ENCODE results near the gene SLC8A3. TPM values are rescaled to one million over a fixed set of nuclear protein-coding genes. Genes with fewer than 3 reads are reported as not detected.

Gene SLC8A3
- total RNA-seq, 1 donor, result under 0.01 TPM

- Histone ChIP-seq H3K4me3 (ENCODE audit: insufficient read depth, low read length) (no peak overlapping the region), H4K20me1 (ENCODE audit: insufficient read depth, low read length) (no peaks in the 10 kb centered on the region), H3K36me3 (ENCODE audit: insufficient read depth, low read length) (no peaks in the 10 kb centered on the region), H3K4me1 (ENCODE audit: insufficient read depth, low read length) (peaks cover 3% of the 10 kb centered on the region), H3K27ac (ENCODE audit: low read depth, low read length) (no peak overlapping the region), H2AFZ (ENCODE audit: low read length) (no peak overlapping the region), H3K9me3 (ENCODE audit: low read depth, low read length) (no peaks in the 10 kb centered on the region), H3K27me3 (ENCODE audit: insufficient read depth, low read length) (no peaks in the 10 kb centered on the region), H3K79me2 (ENCODE audit: insufficient read depth, low read length) (no peaks in the 10 kb centered on the region), H3K4me2 (ENCODE audit: insufficient read depth, low read length) (no peak overlapping the region)
- TF ChIP-seq, protein P1, sequence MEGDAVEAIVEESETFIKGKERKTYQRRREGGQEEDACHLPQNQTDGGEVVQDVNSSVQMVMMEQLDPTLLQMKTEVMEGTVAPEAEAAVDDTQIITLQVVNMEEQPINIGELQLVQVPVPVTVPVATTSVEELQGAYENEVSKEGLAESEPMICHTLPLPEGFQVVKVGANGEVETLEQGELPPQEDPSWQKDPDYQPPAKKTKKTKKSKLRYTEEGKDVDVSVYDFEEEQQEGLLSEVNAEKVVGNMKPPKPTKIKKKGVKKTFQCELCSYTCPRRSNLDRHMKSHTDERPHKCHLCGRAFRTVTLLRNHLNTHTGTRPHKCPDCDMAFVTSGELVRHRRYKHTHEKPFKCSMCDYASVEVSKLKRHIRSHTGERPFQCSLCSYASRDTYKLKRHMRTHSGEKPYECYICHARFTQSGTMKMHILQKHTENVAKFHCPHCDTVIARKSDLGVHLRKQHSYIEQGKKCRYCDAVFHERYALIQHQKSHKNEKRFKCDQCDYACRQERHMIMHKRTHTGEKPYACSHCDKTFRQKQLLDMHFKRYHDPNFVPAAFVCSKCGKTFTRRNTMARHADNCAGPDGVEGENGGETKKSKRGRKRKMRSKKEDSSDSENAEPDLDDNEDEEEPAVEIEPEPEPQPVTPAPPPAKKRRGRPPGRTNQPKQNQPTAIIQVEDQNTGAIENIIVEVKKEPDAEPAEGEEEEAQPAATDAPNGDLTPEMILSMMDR (IDR thresholded peaks at IDR 0.05; ENCODE audit: extremely low read depth, low read depth, low read length), result peak; percentile 89
- DNase-seq (ENCODE audit: insufficient read length, low spot score, missing footprints), result peak; percentile 95
These were observed 160.8 kb downstream of the SLC8A3 start for GRCh38 chr14:70027785-70028428.

DNA sequence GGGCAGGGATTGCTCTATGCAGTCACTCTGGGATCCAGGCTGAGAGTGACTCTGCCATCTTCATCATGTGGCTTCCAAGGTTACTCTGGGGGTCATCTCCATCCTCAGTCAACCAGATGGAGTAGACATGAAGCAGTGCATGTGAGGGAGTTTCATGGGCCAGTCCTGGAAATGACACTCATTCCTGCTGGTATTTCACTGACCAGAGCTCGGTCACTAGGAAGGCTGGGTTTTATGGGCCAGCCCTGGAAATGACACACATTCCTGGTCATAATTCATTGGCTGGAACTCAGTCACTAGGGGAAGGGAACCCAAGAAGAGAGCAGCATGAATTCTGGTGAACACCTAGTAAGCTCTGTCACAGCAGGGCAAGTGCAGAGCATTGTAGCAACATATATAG lies 164.9 kb downstream of the SLC8A3 start:
- H3K79me2 ChIP-seq (ENCODE audit: insufficient read depth, low read length), result no peaks in the 10 kb centered on the region
- H2AFZ ChIP-seq (ENCODE audit: low read length), result no peak overlapping the region
- no peak overlapping the region for H3K27ac ChIP-seq (ENCODE audit: low read depth, low read length)
- H3K4me3 ChIP-seq (ENCODE audit: insufficient read depth, low read length), result no peak overlapping the region
- DNase-seq (ENCODE audit: insufficient read length, low spot score, missing footprints), result peak; percentile 80
- peaks cover 3% of the 10 kb centered on the region for H3K4me1 ChIP-seq (ENCODE audit: insufficient read depth, low read length)
- TF ChIP-seq, protein P1 (IDR thresholded peaks at IDR 0.05; ENCODE audit: extremely low read depth, low read depth, low read length), result no peak
- H3K27me3 ChIP-seq (ENCODE audit: insufficient read depth, low read length), result no peaks in the 10 kb centered on the region
- H3K9me3 ChIP-seq (ENCODE audit: low read depth, low read length), result no peaks in the 10 kb centered on the region
- H3K36me3 ChIP-seq (ENCODE audit: insufficient read depth, low read length), result no peaks in the 10 kb centered on the region
- no peaks in the 10 kb centered on the region for H4K20me1 ChIP-seq (ENCODE audit: insufficient read depth, low read length)
- no peak overlapping the region for H3K4me2 ChIP-seq (ENCODE audit: insufficient read depth, low read length)

GRCh38 chr14:70022771-70023445 lies 165.8 kb downstream of the SLC8A3 start:
- Histone ChIP-seq H4K20me1 (ENCODE audit: insufficient read depth, low read length) (no peaks in the 10 kb centered on the region), H3K4me3 (ENCODE audit: insufficient read depth, low read length) (no peak overlapping the region), H2AFZ (ENCODE audit: low read length) (no peak overlapping the region), H3K4me2 (ENCODE audit: insufficient read depth, low read length) (no peak overlapping the region), H3K4me1 (ENCODE audit: insufficient read depth, low read length) (peaks cover 8% of the 10 kb centered on the region), H3K9me3 (ENCODE audit: low read depth, low read length) (no peaks in the 10 kb centered on the region), H3K27ac (ENCODE audit: low read depth, low read length) (no peak overlapping the region), H3K36me3 (ENCODE audit: insufficient read depth, low read length) (no peaks in the 10 kb centered on the region), H3K79me2 (ENCODE audit: insufficient read depth, low read length) (no peaks in the 10 kb centered on the region), H3K27me3 (ENCODE audit: insufficient read depth, low read length) (no peaks in the 10 kb centered on the region)
- TF ChIP-seq, protein P1 (IDR thresholded peaks at IDR 0.05; ENCODE audit: extremely low read depth, low read depth, low read length), result no peak
- DNase-seq (ENCODE audit: insufficient read length, low spot score, missing footprints), result no peak

DNA sequence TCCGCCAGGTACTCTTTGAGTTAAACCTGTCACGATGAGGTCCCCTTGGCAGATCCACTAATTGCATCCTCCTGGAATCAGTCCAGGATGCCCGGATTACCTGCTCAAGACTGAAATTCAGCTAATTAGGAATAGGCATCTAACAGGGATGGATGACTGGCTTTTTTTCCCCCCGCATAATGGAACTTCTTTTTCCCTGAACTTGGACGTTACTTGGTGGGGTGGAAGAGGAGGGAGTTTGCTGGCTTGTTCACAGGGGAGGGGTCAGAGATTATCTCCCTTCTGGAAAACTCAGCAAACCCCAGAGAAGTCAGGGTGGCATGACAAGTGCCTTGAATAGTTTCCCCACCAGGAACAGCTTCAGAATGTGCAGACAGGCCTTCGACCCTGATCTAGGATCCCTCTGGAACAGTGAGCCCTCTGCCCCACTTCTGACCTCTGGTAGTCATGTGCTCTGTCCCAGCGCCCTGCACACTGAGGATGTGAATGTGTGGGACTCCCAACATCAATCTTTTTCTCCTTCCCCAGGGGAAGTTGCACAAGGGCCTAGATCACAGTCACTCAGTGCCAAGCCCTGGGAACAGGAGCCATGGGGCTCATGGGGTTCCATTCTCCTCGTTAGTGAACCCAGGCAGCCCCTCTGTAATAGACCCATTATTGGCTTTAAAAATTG lies 167.1 kb downstream of the SLC8A3 start:
- no peaks in the 10 kb centered on the region for H4K20me1 ChIP-seq (ENCODE audit: insufficient read depth, low read length)
- no peak overlapping the region for H3K4me3 ChIP-seq (ENCODE audit: insufficient read depth, low read length)
- DNase-seq (ENCODE audit: insufficient read length, low spot score, missing footprints), result no peak
- H3K4me2 ChIP-seq (ENCODE audit: insufficient read depth, low read length), result no peak overlapping the region
- H3K4me1 ChIP-seq (ENCODE audit: insufficient read depth, low read length), result peaks cover 8% of the 10 kb centered on the region
- no peaks in the 10 kb centered on the region for H3K9me3 ChIP-seq (ENCODE audit: low read depth, low read length)
- TF ChIP-seq, protein P1 (IDR thresholded peaks at IDR 0.05; ENCODE audit: extremely low read depth, low read depth, low read length), result no peak
- no peaks in the 10 kb centered on the region for H3K36me3 ChIP-seq (ENCODE audit: insufficient read depth, low read length)
- no peak overlapping the region for H3K27ac ChIP-seq (ENCODE audit: low read depth, low read length)
- H3K27me3 ChIP-seq (ENCODE audit: insufficient read depth, low read length), result no peaks in the 10 kb centered on the region
- H2AFZ ChIP-seq (ENCODE audit: low read length), result no peak overlapping the region
- H3K79me2 ChIP-seq (ENCODE audit: insufficient read depth, low read length), result no peaks in the 10 kb centered on the region

Data from osteoblast (primary cell).